Activated CD4-positive, alpha-beta T cell treated with anti-CD3 and anti-CD28 coated beads, Interleukin-2, Interleukin-4, amounts not matched to agents 100 ng/mL and 50 ng/mL, durations not matched to agents 16 hours and 8 hours (primary cell): ENCODE data around the gene MAB21L4.

Experiments used
- DNase-seq: peaks from one replicate; pipeline ENCODE4 v3.0.0-alpha.2; 2020; ENCODE audit warnings: low spot score

The MAB21L4 gene

DNA sequence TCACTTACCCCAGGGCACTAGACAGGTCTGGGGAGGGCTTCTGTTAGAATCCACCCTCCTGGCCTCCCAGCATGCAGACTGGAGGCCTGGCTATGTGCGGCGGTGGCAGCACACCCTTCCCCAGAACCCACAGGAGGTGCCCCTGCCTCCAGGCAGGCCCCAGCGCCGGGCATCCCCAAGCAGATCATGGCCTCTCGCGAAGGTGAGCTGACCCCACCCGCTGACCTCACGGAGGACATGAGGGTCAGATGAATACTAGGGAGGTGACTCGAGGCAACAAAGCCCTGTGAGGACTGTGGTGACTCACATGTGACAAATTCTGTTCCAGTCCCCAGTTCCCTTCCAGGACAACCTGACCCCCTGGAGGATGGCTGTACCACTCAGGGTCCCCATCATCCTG, 1.9 kb downstream of the MAB21L4 start:
- no peak for DNase-seq

DNA sequence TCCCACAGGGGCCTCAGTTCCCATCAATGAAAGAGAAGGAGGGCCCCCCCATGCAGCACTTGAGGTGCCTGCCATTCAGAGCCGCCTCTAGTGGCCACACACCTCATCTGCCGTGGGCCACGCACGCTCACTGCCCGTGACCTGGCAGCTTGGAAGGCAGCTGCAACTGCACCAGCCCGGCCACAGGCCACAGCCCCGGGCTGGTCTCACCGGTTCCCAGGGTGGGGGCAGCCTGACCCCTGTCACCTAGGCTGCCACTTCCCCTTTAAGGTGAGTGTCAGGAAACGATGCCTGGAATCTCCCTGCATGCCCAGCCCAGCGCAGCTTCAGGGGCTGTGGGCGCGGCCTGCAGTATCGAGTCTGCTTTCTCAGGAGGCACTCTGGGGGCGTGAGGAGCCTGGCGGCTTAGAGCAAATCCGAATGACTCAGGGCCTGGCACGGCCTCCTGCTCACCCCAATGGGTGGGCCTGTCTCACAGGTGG, 2.6 kb downstream of the MAB21L4 start:
- no peak for DNase-seq

DNA sequence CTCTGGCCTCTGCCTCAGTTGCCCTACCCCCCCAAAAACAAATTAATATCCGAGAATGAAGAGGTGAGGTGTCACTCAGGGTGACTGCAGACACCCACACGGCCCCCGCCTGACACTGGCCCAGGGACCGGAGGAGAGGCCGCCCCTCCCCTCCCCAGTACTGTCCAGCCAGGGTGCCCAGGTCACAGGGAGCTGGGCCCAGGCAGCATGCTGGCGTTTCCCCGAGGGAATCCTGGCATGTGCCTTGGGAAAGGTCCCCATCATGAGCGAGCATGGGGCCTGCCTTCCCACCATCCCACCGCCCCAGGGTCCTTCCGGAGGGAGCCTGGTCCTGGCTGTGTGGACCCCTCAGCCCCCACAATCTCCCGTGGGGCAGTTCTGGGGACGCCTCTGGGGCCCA, 3.0 kb downstream of the MAB21L4 start:
- DNase-seq = no peak

DNA sequence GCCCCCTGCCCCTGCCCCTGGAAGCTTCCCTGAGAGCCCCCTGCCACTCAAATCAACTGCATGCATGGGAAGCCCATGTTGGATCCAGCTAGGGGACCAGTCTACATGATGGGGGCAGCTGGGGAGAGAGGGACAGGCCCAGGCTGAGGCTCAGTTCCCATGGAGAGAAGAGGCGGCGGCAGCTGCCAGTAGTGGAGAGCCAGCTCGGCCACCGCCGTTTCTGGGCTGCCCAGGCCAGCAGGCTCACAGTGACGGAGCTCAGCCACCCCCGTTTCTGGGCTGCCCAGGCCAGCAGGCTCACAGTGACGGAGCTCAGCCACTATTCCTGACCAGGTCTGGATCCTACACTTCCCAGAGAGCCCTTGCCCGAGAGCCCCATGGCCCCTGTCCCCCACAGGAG, 3.6 kb downstream of the MAB21L4 start:
- DNase-seq = no peak

DNA sequence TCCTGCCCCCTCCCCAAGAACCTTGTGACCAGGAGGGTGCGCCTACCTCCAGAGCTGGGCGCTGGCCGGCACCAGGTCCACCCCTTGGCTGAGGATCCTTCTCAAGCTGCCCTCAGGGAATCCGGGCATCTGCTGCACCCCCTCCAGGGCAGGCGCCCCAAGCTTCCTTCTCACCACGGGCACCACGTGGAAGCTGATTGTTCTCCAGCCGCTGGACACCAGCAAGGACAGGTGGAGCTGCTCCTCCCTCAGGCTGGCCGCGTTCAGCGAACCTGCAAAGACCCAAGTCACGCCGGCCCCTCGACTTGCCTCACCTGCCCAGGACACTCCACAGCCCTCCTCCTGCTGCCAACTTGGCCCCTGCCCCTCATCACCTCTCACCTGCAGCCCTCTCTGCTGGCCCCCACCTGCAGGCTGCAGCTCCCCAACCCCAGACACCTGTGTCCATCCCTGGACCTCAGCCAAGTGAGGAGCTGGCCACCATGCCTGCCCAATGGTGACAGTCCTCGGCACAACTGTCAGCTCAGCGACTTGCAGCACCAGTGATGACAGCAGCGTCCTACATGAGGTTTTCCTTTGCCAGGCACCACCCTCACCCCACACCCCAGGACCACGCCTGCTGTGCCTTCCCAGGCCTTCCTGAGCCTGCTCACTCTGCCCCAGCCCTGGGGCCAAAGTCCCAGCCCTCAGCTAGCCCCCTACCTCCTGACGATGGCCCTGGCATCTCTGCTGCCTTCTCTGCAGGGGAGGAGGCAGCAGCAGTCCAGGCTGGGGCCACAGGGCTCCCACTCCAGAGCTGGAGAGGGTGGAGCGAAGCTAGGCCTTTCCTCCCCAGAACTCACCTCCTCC, 4.2 kb downstream of the MAB21L4 start:
- no peak for DNase-seq

DNA sequence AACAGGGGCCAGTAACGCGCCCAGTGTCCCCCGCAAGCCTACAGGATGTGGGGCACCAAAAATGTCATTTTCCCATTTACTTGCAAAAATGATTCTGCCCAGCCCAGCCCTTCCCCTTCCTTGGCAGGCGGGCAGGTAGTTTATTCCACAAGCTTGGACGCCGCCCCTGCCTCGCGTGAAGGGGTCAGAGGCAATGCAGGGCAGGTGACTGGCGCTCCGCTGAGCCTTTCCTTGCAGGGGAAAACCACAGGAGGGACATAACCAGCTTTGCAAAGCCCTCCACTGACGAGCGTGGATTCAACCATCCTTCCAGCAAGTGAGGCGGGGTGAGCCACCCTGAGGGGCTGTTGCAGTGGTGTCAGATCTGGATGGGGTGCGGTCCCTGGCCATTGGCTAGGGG, 5.3 kb downstream of the MAB21L4 start:
- no peak for DNase-seq

DNA sequence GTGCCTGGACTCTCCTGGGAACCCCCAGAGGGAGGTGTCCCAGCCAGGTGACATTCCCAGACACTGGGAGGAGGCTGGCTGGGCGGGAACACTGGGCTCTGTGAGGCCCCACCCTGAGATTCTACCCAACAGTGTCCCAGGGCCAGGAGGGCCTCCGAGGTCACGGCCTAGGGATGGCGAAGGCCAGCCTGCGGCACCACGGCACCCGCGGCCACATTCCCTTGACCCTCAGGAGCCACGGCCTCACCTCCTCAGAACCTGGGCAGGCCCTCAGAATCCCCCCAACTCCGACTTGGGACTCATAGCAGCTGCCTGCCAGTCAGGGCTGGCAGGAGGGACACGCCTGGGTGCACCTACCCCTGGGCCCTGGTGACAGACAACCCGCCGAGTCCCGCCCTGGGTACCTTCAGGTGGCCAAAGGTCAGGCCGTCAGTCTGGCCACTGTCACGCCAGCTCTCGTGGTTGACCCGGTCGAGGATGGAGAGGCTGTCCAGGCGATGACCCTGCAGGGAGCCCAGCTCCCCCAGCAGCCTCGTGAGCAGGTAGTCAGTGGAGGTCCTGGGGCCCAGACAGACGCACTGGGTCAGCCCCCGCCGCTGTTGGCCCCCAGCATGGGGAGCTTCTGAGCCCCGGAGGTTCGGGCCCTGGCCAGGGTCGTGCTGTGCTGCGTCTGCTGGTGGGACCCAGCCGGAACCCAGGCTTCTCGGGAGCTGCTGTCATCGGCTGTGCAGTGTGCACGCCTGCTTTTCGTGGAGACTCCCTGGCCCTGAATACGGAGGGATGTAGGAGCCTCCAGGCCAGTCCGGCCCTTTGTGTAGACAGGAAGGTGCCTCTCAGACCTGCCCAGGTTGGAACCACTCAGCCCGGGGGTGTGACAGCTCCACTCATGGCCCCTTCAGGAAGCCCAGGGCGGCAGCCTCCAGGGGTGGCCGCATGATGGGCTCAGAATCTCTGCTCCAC, 6.1 kb downstream of the MAB21L4 start:
- DNase-seq = no peak

DNA sequence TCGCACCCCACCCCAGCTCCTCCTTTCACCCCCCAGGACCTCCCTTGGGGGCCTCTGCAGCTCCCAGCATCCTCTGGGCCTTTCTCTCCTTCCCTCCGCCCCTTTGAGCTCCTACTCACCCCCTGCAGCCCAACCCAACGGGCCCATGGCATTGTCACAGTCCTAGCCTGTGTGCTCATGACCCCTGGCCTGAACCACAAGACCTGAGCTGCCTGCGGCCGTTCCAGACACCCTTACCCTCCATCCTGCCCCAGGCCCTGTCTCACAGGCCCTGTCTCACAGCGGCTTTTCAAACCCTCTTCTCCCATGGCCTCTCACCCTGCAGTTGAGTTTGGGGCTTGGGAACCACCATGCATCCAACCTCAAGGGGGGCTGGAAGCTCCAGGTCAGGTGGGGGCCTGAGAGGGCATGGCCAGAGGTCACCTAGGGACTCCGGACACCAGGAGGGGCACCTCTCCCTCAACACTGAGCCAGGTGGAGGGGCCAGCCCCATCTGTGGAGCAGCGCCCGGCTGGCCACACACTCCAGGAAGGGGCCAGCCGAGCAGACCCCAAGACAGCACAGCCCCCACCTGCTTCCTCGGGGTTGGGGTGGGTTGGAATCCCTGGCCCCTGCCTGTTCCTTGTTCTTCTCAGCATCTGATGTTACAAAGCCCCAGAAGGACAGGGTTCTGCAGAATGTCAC, 6.9 kb downstream of the MAB21L4 start:
- DNase-seq = no peak

DNA sequence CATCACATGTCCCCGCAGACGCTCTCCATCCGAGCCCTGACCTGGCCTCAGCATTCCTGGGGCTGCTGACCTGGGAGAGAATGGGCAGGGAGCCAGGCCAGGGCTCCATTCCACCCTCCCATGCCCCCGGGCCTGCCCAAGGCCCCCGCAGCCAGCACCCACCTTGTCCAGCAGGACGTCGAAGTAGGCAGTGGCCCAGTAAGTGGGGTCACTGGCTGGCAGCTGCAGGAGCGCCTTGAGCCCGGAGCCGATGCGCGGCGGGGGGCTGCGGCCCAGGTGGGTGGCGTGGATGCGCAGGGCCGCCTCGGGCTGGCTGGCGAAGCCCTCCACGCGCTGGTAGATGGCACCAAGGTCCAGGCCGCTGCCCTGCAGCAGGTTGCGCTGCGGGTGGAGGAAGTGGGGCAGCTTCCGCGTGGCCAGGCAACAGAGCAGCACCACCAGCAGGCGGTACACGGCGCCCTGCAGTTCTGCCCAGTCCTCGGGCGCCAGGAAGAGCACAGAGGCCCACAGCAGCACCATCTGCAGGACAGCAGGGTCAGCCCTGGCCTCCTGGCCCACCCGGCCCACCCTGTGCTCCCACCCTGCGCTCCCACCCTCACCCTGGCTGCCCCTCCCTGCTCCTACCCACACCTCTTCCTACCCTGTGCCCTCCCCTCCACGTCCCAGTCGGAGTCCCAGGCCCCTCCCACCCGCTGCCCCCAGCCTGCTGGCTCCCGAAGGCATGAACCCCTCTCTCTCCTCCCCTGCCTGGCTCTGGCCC, 7.6 kb downstream of the MAB21L4 start:
- no peak for DNase-seq

DNA sequence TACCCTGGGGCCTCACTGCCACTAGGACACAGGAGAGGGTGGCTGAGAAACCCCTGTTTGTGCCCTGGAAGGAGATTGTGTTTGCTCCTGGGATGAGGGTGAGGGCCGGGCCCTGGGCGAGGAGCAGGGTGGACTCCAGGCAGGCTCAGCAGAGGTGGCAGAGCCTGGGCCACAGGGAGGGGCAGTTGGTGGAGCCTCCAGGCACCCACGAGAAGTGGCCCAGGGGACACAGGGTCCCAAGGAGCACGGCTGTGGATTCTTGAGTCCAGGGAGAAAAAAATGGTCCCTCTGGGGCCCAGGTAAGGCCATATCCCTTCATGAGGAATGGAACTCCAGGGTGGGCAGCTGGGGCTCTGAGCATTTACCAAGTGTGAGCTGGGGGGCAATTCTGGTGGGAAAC, 8.3 kb downstream of the MAB21L4 start:
- DNase-seq = no peak

DNA sequence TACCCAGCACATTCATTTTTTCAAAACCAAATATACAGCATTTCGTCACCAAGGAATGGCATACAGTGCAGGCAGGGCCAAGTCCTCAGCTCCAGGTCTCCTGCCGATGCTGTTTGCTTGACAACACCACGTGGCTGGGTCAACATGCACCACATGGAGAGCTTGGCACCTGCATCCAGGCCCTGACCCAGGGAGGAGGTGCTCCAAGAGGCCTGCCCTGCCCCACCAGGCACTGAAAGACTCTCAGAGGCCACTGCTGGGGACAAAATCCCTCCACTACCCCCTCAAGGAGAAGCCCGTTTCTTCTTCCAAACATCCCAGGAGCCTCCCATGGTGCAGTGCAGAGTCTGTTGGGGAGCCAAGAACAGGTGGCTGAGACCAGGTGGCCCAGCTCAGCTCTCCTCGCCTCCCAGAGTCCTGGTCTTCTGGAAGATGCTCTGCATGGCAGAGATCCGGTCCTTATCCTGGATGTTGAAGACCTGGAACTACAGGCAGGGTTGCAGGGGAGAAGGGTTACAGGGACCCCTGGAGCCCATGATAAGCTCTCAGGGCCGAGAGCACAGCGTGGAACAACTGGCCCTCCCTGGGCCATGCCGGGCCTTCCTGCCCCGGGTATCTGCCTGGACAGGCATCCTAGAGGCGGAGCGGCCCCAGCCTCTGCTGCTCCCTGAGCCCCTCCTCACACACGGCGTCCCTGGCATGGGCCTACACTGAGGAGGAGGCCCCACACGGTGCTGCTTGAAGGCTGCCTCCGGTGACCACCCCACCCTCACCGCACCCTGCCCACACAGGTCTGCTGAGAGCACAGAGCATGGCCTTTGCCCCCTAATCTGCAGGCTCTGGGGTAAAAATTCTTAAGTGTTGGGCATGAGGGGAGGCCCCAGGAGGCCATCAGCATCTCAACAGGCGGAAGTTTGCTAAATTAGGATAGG, 9.0 kb downstream of the MAB21L4 start:
- DNase-seq = no peak

DNA sequence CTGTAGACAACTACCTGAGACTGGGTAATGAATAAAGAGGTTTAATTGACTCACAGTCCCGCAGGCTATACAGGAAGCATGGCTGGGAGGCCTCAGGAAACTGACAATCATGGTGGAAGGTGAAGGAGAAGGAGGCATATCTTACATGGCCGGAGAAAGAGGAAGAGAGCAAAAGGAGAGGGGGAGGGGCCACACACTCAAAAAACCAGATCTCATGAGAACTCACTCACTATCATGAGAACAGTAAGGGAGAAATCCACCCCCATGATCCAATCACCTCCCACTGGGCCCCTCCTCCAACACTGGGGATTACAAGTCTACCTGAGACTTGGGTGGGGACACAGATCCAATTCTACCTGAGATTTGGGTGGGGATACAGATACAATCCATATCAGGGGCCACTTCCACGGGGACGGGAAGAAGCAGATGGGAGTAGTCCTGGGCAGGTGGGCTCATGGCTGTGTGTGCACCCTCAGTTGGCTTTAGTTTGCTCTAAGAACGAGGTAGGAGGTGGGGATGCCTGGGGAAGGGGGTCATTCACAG, 9.9 kb downstream of the MAB21L4 start:
- no peak for DNase-seq

DNA sequence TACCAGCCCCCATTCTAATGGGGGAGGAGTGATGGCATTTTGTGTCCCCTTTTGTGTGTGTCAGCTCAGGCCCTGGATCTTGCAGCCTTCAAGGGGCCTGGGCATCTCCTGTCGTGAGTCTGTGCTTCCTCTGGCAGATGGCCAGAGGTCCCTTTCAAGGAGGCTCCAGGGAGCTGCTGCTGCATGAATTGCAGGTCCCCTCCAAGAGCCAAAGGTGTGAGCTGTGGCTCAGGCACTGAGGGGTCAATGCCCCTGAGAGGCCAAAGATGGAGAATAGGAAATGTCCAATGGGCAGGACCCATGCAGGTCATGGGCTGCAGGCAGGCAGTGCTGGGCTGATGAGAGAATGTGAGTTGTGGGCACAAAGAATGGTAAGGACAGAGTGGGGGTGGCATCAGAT, 10.4 kb downstream of the MAB21L4 start:
- no peak for DNase-seq

DNA sequence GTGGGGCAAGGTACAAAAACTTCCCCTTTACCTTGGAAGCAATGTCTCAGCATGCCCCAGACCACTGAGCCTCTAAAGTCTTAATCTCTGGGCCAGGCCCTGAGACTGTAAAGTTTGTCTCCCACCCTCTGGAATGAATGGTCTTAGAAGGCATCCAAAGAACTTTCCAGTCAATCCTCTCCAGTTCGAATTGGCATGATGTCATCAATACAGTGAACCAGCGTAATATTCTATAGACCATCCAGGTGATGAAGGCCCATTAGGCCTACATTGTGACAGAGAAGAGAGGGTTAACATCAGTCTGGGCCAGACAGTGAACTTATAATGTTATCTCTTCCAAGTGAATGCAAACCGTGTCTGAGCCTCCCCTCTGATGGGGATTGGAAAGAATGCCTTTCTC, 11.2 kb downstream of the MAB21L4 start:
- DNase-seq = no peak

DNA sequence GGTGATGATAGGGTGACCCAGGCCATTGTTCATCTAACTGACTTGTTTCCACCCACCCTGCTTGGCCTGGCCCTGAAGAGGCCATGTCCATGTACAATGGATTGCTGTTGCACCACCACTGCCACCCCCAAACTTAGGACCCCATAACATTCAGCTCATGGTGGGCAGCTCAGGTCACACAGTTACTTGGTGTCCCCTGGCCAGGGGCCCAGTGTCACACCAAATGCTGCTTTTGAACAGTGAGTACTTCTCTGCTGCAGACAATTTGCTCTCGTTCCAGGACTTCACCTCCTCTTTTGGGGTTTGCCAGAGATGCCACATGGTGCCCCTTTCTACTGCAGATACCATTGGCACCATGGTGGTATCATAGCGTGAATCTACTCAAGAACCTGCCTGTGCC, 11.7 kb downstream of the MAB21L4 start:
- no peak for DNase-seq

DNA sequence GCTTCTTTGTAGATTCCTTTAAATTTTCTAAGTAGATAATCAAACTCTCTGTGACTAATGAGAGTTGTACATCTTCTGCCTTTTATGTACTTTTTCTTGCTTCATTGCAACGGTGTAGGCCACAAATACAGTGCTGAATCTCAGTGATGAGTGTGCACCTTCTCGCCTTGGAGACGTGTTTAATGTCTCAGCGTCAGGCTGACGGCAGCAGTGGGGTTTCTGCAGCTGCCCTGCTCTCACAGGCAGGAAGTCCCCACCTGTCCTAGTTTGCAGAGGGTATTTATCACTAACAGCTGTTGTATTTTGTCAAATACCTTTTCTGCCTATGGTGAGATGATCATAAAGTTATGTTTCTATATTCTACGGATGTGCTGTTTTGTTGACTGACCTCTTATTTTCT, 14.0 kb downstream of the MAB21L4 start:
- no peak for DNase-seq

DNA sequence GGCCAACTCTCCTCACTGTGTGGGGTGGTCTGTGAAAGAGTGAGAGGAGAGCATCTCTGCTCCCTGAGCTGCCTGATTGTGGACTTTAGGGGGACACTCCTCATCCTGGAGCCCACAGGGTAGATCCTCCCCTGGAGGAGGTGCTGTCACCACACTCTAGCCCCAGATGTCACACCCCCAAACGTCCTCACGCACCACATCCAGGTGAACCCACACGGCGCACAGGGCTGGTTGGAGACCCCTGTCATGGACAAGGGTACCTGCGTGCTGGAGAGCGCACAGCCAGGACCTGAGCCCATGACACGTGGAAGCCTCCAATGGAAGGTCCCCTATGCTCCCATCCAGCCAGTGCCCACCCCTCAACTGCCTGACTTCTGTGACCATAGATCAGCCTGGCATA, 16.9 kb downstream of the MAB21L4 start:
- no peak for DNase-seq

DNA sequence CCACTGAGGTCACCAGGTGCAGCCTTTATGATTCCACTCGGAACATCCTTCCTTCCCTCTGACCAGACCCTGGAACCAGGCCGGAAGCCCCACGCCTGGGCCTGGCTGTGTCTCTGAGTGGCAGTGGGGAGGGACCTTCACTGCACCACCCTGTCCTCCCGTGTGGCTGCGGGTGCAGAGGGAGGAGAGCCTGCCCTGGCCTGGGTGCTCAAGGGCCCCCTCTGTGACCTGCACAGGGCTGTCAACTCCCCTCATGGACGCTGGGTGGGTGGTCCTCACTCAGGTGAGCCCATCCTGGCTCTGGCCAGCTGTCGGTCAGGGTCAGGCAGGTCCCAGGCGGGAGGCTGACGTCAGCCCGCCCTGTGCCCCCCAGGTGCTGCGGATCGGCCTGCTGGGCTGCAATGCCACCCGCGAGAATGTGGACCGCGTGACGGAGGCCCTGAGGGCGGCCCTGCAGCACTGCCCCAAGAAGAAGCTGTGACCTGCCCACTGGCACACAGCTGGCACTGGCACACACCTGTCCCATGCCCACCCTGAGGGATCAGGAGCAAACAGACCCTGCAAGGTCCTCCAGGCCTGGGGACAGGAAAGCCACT, 17.5 kb downstream of the MAB21L4 start:
- DNase-seq = no peak

DNA sequence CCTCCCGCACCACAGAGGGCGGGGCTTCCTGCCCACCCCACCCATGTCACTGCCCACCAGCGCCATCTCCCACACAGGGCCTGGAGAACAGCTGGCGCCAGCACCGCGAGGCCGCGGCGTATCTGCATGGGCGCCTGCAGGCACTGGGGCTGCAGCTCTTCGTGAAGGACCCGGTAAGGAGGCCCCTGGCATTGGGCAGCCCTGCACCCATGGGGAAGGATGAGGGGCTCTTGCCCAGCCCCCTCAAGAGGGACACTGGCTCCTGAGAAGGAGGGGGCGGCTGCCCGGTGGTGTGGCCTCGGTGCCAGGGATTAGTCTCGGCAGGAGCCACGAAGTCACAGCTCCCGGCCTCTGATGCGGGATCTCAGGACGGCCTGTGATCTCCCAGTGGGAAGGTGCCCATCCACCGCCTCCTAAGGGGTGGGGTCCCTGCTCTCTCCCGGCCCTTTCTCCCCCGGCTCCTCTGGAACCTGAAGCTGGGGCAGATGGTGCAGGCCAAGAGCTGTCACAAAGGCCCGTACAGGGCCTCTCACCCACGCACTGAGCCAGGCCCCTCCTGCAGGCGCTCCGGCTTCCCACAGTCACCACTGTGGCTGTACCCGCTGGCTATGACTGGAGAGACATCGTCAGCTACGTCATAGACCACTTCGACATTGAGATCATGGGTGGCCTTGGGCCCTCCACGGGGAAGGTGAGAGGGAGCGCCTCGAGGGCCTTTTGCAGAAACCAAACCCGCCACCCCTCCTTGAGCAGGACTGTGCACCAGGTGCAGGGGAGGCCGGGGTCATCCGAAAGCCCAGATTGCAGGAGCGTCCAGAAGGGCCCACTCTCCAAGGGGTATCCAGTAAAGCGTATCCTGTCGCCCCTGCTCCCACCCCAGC, 18.3 kb downstream of the MAB21L4 start:
- DNase-seq = no peak
